Ovary (tissue), 9 donors: ENCODE results near the gene OTX1. TPM values are rescaled to one million over a fixed set of nuclear protein-coding genes. Genes with fewer than 3 reads are reported as not detected.

ENCODE experiments used
- DNase-seq, 5 donors: peaks; one replicate each; pipeline ENCODE4 v3.0.0-alpha.2; 2019 to 2020
- H3K27ac ChIP-seq, 2 donors: fragments of 200-600 bp; one replicate each; pipeline versions ENCODE4 v1.5.1 to v1.8.0; 2019 to 2022
- H3K27me3 ChIP-seq: fragments of 200-600 bp; one replicate; pipeline ENCODE4 v1.8.0; 2022
- H3K36me3 ChIP-seq: fragments of 200-600 bp; sonication (generic); one replicate; pipeline ENCODE4 v1.5.1; 2019
- H3K4me1 ChIP-seq: one replicate; pipeline ENCODE4 v1.8.1; 2013; ENCODE audit warnings: mild to moderate bottlenecking, moderate library complexity; ENCODE audit not compliant: insufficient read depth
- H3K4me3 ChIP-seq: fragments of 200-600 bp; sonication (generic); one replicate; pipeline ENCODE4 v1.5.1; 2017
- H3K9me3 ChIP-seq, 2 donors: fragments of 200-600 bp in 1 of 2; sonication (generic) in 1 of 2; one replicate each; pipeline versions ENCODE4 v1.5.1 to v1.8.1; 2013 to 2019; ENCODE audit warnings: mild to moderate bottlenecking in 1 of 2, moderate library complexity in 1 of 2
- EP300 ChIP-seq: sonication (generic); formaldehyde crosslinking; IDR thresholded peaks from one replicate; pipeline ENCODE4 v1.6.1; 2017; ENCODE audit warnings: antibody characterized with exemption
- POLR2A ChIP-seq: fragments of 450-650 bp; IDR thresholded peaks from one replicate; pipeline ENCODE4 v1.6.1; 2017; ENCODE audit warnings: antibody characterized with exemption, mild to moderate bottlenecking, moderate library complexity
- WGBS, 3 donors: extraction: QIAGEN DNeasy Blood & Tissue Kit in 1 of 3; methylation state at CpG; one replicate each; pipeline versions ENCODE4 v1.1.5 to v1.1.7; 2013 to 2017; 5-methylcytosine and 5-hydroxymethylcytosine counted together
- intact Hi-C, 4 donors: fragments of 100-400 bp; cut with DNase I; formaldehyde crosslinking; loops; one replicate each; pipeline versions ENCODE4 v1.11.0 to v1.15.1; 2022 to 2023
- polyA plus RNA-seq, 2 donors: library from polyadenylated mRNA; stranded (reverse); fragments of 200-250 nt in 1 of 2; fragments of 350-450 nt in 1 of 2; fragmentation: Illumina TruSeq in 1 of 2; extraction: RNeasy Lipid Tissue Mini Kit (QIAGEN cat#74804) in 1 of 2; gene quantifications; one replicate each; pipeline ENCODE4 v1.2.3, GENCODE V29; 2013 to 2014
- total RNA-seq, 7 donors: library from RNA; depleted of rRNA in 2 of 7; stranded (reverse); fragments of >200 nt in 2 of 7; fragmentation: NEBNext Ultra II Directional in 3 of 7; extraction: Animal tissue kit (Norgen Biotek cat#: 25700) in 3 of 7; gene quantifications; one replicate each; pipeline versions ENCODE4 v1.1.0 to v1.2.4, GENCODE V29; 2016 to 2023
- TF ChIP-seq, protein P1 (sequence below), 3 donors: fragments of 450-650 bp in 2 of 3; fragments of 200-600 bp in 1 of 3; IDR thresholded peaks; one replicate each; pipeline versions ENCODE4 v1.5.1 to v1.8.0; 2016 to 2022; ENCODE audit warnings: antibody characterized with exemption in 3 of 3, mild to moderate bottlenecking in 1 of 3
- donor health status: DM: no; HTN: no; CAD: no; lungs with moderate emphysema.
- donor health status: DM: no; HTN: no; CAD: no.
- donor health status: Bipolar disorder and iron deficiency.
- donor health status: DM: yes; HTN: yes; CAD: no.
- donor health status: DM: no; HTN: no; CAD: no.
- donor health status: DM: yes; HTN: yes; CAD: no.

Gene OTX1
- total and polyA plus RNA-seq, 9 donors, result 0.04 to 0.92 (median 0.19) TPM; not detected in 3

DNA sequence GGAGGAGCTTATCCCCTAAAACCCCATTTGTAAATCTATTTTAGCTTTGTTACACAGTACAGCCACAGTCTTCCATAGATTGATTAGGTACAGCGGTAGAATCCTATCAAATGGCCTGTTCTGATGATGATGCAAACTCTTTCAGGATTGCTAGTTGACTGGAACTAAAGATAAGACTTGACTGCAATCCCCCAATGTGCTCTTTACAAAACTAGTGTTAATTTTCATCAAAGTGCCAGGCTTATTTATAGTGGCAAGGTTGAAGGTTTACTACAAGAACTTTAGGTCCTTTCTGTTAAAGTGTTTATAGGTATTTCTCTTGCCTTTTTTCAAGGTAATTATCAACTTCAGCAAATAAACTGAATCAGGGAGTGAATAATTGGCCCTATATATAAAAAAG lies 9.0 kb upstream of the OTX1 start:
- intact Hi-C loops, result no loop called here
- H3K27me3 ChIP-seq, result no peaks in the 10 kb centered on the region
- no peak overlapping the region for H3K4me3 ChIP-seq
- no peak overlapping the region for H3K27ac ChIP-seq
- DNase-seq, result no peak
- TF ChIP-seq, protein P1, sequence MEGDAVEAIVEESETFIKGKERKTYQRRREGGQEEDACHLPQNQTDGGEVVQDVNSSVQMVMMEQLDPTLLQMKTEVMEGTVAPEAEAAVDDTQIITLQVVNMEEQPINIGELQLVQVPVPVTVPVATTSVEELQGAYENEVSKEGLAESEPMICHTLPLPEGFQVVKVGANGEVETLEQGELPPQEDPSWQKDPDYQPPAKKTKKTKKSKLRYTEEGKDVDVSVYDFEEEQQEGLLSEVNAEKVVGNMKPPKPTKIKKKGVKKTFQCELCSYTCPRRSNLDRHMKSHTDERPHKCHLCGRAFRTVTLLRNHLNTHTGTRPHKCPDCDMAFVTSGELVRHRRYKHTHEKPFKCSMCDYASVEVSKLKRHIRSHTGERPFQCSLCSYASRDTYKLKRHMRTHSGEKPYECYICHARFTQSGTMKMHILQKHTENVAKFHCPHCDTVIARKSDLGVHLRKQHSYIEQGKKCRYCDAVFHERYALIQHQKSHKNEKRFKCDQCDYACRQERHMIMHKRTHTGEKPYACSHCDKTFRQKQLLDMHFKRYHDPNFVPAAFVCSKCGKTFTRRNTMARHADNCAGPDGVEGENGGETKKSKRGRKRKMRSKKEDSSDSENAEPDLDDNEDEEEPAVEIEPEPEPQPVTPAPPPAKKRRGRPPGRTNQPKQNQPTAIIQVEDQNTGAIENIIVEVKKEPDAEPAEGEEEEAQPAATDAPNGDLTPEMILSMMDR (IDR thresholded peaks at IDR 0.05), result no peak
- no peak for TF ChIP-seq POLR2A
- no peak for TF ChIP-seq EP300
- H3K9me3 ChIP-seq, result no peaks in the 10 kb centered on the region
- no peaks in the 10 kb centered on the region for H3K36me3 ChIP-seq
- WGBS, 3 donors, result 98 to 100% (median 100%) methylated on average over 1 of the region's 1 CpG
- no peaks in the 10 kb centered on the region for H3K4me1 ChIP-seq

DNA sequence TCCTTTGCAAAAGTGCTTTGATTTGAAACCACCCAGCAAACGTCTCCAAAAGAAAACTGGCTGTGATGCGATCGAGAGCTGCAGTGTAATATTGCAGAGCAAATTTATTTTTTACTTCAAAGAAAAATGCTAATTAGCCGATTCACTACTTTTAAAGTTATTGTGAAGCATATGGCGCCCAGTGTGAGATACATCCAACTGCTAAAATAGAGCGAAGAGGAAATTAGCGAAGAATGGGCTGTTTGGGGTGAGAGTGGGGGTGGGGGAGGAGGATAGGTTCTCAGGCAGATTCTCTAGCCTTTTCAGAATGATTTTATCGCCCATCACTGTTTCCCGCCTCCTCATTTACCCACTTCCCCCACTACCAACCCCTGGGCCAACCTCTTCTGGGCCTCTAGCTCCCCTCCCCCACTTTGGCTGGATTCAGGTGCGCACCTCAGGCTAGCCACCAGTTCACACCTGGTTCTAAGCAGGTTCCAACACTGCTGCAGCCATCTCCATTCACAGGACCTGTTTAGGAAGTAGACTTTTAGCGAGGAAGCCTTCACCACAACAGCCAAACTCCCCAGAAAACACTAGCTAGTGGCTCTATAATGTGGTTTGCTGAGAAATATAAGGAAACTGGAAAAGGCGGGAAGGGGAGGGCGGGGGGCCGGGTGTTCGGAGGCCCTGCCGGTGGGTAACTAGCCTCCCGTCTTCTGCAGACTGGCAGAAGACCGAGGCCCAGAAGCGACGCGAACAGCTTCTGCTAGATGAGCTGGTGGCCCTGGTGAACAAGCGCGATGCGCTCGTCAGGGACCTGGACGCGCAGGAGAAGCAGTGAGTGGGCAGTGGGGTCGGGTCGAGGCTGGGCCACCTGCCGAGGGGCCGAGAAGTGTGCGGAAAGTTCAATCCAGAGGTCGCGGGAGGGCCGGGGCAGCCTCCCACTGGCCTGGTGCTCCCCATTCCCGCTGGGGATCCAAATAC lies 6.0 kb upstream of the OTX1 start:
- TF ChIP-seq, protein P1 (IDR thresholded peaks at IDR 0.05), result no peak
- no peak for TF ChIP-seq EP300
- TF ChIP-seq POLR2A, result no peak
- intact Hi-C loops, result no loop called here
- Histone ChIP-seq H3K27me3 (no peaks in the 10 kb centered on the region), H3K27ac (no peak overlapping the region), H3K9me3 (peaks cover 0 to 6% of the 10 kb centered on the region in 2 donors), H3K4me1 (peaks cover 8% of the 10 kb centered on the region), H3K4me3 (no peak overlapping the region), H3K36me3 (no peaks in the 10 kb centered on the region)
- 94 to 95% (median 95%) methylated on average over 36 of the region's 36 CpGs for WGBS, 3 donors
- no peak for DNase-seq

DNA sequence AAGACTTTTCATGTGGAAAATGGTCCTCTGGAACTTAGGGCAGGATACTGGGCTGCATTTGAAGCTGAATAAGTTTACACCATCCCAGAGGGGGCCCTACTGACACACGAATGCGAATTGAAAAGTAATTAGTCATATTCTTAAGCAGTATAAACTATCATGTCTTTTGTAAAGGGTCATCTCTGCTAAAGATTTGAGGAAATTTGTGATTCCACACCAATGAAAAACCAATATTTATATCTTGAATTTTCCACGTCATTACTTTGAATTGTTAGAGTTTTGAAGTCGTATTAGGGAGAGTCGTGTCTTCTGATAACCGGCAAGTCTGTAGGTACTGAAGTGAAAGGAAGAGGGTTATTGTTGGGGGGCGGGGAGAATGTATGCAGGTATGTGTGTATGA lies 4.1 kb upstream of the OTX1 start:
- TF ChIP-seq POLR2A, result no peak
- no peak for TF ChIP-seq EP300
- TF ChIP-seq, protein P1 (IDR thresholded peaks at IDR 0.05), result no peak
- intact Hi-C loops, result no loop called here
- DNase-seq, result no peak
- H3K27me3 ChIP-seq, result no peaks in the 10 kb centered on the region
- no peak overlapping the region for H3K27ac ChIP-seq
- H3K36me3 ChIP-seq, result no peaks in the 10 kb centered on the region
- no peak overlapping the region for H3K4me3 ChIP-seq
- H3K9me3 ChIP-seq, result peaks cover 0 to 6% of the 10 kb centered on the region in 2 donors
- 97 to 99% (median 98%) methylated on average over 7 of the region's 7 CpGs for WGBS, 3 donors
- H3K4me1 ChIP-seq, result peaks cover 10% of the 10 kb centered on the region

DNA sequence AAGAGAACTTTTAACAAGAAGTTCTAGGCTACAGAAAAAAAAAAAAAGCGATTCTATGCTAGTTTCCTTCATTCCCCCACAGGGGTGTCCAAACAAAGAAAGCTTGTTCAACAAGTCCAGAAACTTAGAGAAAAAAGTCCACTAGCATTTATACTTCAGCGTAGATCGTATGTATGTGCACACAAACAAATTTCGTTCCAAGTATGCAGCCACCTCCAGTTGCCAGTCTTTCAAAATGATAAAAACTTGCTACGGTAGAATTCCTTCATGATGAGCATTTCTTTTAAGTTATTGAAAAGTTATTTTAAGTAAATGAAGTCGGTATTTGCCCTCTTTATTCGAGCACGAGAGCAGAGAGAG lies 3.7 kb upstream of the OTX1 start:
- TF ChIP-seq EP300 (no peak), POLR2A (no peak)
- TF ChIP-seq, protein P1 (IDR thresholded peaks at IDR 0.05), result no peak
- peaks cover 0 to 6% of the 10 kb centered on the region in 2 donors for H3K9me3 ChIP-seq
- H3K4me1 ChIP-seq, result peaks cover 10% of the 10 kb centered on the region
- H3K36me3 ChIP-seq, result no peaks in the 10 kb centered on the region
- 91 to 94% (median 93%) methylated on average over 8 of the region's 8 CpGs for WGBS, 3 donors
- no peak overlapping the region for H3K27ac ChIP-seq
- no peak for DNase-seq
- intact Hi-C loops, result no loop called here
- no peaks in the 10 kb centered on the region for H3K27me3 ChIP-seq
- H3K4me3 ChIP-seq, result no peak overlapping the region
